Daoy (cell line): ENCODE measurements around the gene PARP8. TPM values are rescaled to one million over a fixed set of nuclear protein-coding genes. Genes with fewer than 3 reads are reported as not detected.

ENCODE experiments used
- total RNA-seq: library from RNA; depleted of rRNA; stranded (reverse); fragments of >200 nt; shearing (Covaris generic); gene quantifications from 2 replicates; pipeline ENCODE4 v1.2.3, GENCODE V29; 2014; rRNA removed

Gene PARP8
- total RNA-seq, 1 experiment from 2014 or later, result 9.5 TPM

Other genes starting within 250 kb of the PARP8 start
- 17.0 and 21.6 TPM in 2 replicates for gene EMB, start 225.3 kb upstream of the PARP8 start, total RNA-seq